ENCODE results near the gene RAVER2.

DNA sequence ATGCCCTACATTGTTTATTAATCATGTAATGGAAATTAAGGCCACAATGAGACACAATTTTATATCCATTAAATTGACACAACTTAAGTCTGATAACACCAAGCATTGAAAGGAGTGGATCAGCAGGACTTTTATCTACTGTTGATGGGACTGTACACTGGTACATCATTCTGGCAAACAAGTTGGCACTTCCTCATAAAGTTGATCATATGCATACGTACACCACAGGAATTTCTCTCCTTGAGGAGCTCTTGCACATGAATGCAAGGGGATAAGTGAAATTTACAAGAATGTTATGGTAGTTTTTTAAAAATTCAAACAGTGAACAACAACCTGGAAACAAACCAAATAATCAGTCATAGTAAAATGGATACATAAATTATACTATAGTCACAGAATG lies 20.1 kb downstream of the RAVER2 start:
- TF ChIP-seq CTCF (IDR thresholded peaks at IDR 0.05; ENCODE audit: low read length) (no peak), EZH2 (IDR thresholded peaks at IDR 0.05; ENCODE audit: borderline replicate concordance, low read length) (no peak)

Data from OCI-LY1 (cell line).